MM.1S (cell line): Measurements from ENCODE around the gene MYZAP.

Experiments used
- CTCF ChIP-seq: fragments of 300-600 bp; sonication (generic); IDR thresholded peaks from 2 replicates; pipeline ENCODE4 v1.5.1; 2016; ENCODE audit warnings: antibody characterized with exemption, low read length, mixed read lengths
- EZH2phosphoT487 ChIP-seq: fragments of 300-600 bp; sonication (generic); IDR thresholded peaks from 2 replicates; pipeline ENCODE4 v1.6.1; 2018; ENCODE audit warnings: antibody characterized with exemption, low read length

GRCh38 chr15:57607570-57608000 is 15.9 kb downstream of the MYZAP start:
- TF ChIP-seq CTCF (no peak), EZH2phosphoT487 (no peak)
